Astrocyte (in vitro differentiated cells and primary cell): ENCODE measurements around the gene SLC22A13. TPM values are rescaled to one million over a fixed set of nuclear protein-coding genes. Genes with fewer than 3 reads are reported as not detected.

Experiments
- DNase-seq: peaks from one replicate; pipeline ENCODE4 v3.0.0-alpha.2; 2010; ENCODE audit warnings: low read depth
- FAIRE-seq: peaks from 2 replicates; lab custom pipeline; 2011; peaks lifted over from hg19 to GRCh38; lab: Jason Lieb, UNC
- H2AFZ ChIP-seq: 2 replicates; pipeline ENCODE4 v1.6.0; 2012; ENCODE audit warnings: low read depth, low read length, inconsistent platforms
- H3K27ac ChIP-seq: 2 replicates; pipeline ENCODE4 v1.5.1; 2011; ENCODE audit warnings: low read depth, low read length, inconsistent platforms
- H3K27me3 ChIP-seq: 2 replicates; pipeline ENCODE4 v1.6.0; 2011; ENCODE audit warnings: low read length, inconsistent platforms; ENCODE audit not compliant: insufficient read depth
- H3K36me3 ChIP-seq: 2 replicates; pipeline ENCODE4 v1.5.1; 2011; ENCODE audit warnings: low read length, inconsistent platforms; ENCODE audit not compliant: insufficient read depth
- H3K4me1 ChIP-seq: 2 replicates; pipeline ENCODE4 v1.5.1; 2011; ENCODE audit warnings: low read length, inconsistent platforms; ENCODE audit not compliant: insufficient read depth
- H3K4me2 ChIP-seq: 2 replicates; pipeline ENCODE4 v1.6.0; 2012; ENCODE audit warnings: low read length, inconsistent platforms
- H3K4me3 ChIP-seq: 2 replicates; pipeline ENCODE4 v1.5.1; 2011; ENCODE audit warnings: low read depth, mild to moderate bottlenecking, low read length, inconsistent platforms; ENCODE audit not compliant: insufficient read depth
- H3K79me2 ChIP-seq: 2 replicates; pipeline ENCODE4 v1.6.0; 2012; ENCODE audit warnings: mild to moderate bottlenecking, low read length, inconsistent platforms; ENCODE audit not compliant: insufficient read depth
- H3K9ac ChIP-seq: 2 replicates; pipeline ENCODE4 v1.6.0; 2012; ENCODE audit warnings: mild to moderate bottlenecking, low read length, inconsistent platforms
- H3K9me3 ChIP-seq: 2 replicates; pipeline ENCODE4 v1.5.1; 2012; ENCODE audit warnings: low read depth, mild to moderate bottlenecking, low read length, inconsistent platforms; ENCODE audit not compliant: insufficient read depth
- H4K20me1 ChIP-seq: 2 replicates; pipeline ENCODE4 v1.6.0; 2012; ENCODE audit warnings: low read length, inconsistent platforms; ENCODE audit not compliant: insufficient read depth
- H3K27ac Mint-ChIP-seq: one replicate; pipeline ENCODE4 v1.8.0; 2021; ENCODE audit warnings: mild to moderate bottlenecking, mixed read lengths; ENCODE audit not compliant: unreplicated experiment
- H3K27me3 Mint-ChIP-seq: one replicate; pipeline ENCODE4 v1.8.0; 2021; ENCODE audit warnings: low read depth, mixed read lengths; ENCODE audit not compliant: unreplicated experiment
- H3K36me3 Mint-ChIP-seq: one replicate; pipeline ENCODE4 v1.8.0; 2021; ENCODE audit warnings: low read depth, mixed read lengths; ENCODE audit not compliant: unreplicated experiment
- H3K4me1 Mint-ChIP-seq: one replicate; pipeline ENCODE4 v1.8.0; 2021; ENCODE audit warnings: low read depth, mixed read lengths; ENCODE audit not compliant: unreplicated experiment
- H3K4me3 Mint-ChIP-seq: one replicate; pipeline ENCODE4 v1.8.0; 2021; ENCODE audit warnings: mild to moderate bottlenecking, moderate library complexity, mixed read lengths; ENCODE audit not compliant: unreplicated experiment
- H3K9me3 Mint-ChIP-seq: one replicate; pipeline ENCODE4 v1.8.0; 2021; ENCODE audit warnings: mild to moderate bottlenecking, mixed read lengths; ENCODE audit not compliant: unreplicated experiment
- EZH2 ChIP-seq: IDR thresholded peaks from 2 replicates; pipeline ENCODE4 v1.6.1; 2012; ENCODE audit warnings: mild to moderate bottlenecking, low read length, inconsistent platforms; ENCODE audit not compliant: insufficient read depth
- total RNA-seq: library from RNA; stranded (reverse); gene quantifications from 2 replicates; pipeline ENCODE4 v1.2.1, GENCODE V29; 2021
- TF ChIP-seq, protein P1 (sequence below): IDR thresholded peaks from 2 replicates; pipeline ENCODE4 v1.5.1; 2011; ENCODE audit warnings: low read depth, mild to moderate bottlenecking, inconsistent platforms, low read length, moderate library complexity; ENCODE audit not compliant: insufficient read depth

The SLC22A13 gene
- total RNA-seq, 1 donor from 2014 or later, result 1.8 TPM

DNA sequence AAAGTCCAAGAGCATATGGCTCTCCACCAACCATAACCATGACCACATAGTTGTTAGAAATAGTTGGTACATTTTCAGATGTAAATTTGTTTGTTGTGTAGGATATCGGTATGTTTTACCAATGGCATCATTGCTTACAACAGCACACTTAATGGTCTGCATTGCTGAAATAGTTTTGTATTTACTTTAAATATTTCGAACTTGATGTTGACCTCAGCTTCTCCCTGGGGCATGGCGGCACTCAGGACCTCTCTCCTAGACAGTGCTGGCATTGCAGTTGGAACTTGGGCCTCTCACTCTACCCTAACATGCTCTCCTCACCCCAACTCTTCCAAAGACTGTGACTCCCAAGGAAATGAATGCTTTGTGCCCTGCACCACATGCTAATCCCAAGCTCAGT lies 5.0 kb downstream of the SLC22A13 start:
- no peaks in the 10 kb centered on the region for H4K20me1 ChIP-seq
- Mint-ChIP-seq H3K9me3 (no peaks in the 10 kb centered on the region), H3K4me1 (peaks cover 4% of the 10 kb centered on the region), H3K36me3 (peaks cover 41% of the 10 kb centered on the region), H3K27ac (no peak overlapping the region), H3K27me3 (no peaks in the 10 kb centered on the region), H3K4me3 (no peak overlapping the region)
- no peak overlapping the region for H3K9ac ChIP-seq
- no peak overlapping the region for H2AFZ ChIP-seq
- no peaks in the 10 kb centered on the region for H3K4me1 ChIP-seq
- TF ChIP-seq, protein P1, sequence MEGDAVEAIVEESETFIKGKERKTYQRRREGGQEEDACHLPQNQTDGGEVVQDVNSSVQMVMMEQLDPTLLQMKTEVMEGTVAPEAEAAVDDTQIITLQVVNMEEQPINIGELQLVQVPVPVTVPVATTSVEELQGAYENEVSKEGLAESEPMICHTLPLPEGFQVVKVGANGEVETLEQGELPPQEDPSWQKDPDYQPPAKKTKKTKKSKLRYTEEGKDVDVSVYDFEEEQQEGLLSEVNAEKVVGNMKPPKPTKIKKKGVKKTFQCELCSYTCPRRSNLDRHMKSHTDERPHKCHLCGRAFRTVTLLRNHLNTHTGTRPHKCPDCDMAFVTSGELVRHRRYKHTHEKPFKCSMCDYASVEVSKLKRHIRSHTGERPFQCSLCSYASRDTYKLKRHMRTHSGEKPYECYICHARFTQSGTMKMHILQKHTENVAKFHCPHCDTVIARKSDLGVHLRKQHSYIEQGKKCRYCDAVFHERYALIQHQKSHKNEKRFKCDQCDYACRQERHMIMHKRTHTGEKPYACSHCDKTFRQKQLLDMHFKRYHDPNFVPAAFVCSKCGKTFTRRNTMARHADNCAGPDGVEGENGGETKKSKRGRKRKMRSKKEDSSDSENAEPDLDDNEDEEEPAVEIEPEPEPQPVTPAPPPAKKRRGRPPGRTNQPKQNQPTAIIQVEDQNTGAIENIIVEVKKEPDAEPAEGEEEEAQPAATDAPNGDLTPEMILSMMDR, result no peak
- no peak for TF ChIP-seq EZH2
- no peak for FAIRE-seq
- no peaks in the 10 kb centered on the region for H3K27me3 ChIP-seq
- H3K4me3 ChIP-seq, result no peak overlapping the region
- no peaks in the 10 kb centered on the region for H3K9me3 ChIP-seq
- H3K36me3 ChIP-seq, result no peaks in the 10 kb centered on the region
- DNase-seq, result no peak
- no peaks in the 10 kb centered on the region for H3K79me2 ChIP-seq
- no peak overlapping the region for H3K4me2 ChIP-seq
- no peak overlapping the region for H3K27ac ChIP-seq

DNA sequence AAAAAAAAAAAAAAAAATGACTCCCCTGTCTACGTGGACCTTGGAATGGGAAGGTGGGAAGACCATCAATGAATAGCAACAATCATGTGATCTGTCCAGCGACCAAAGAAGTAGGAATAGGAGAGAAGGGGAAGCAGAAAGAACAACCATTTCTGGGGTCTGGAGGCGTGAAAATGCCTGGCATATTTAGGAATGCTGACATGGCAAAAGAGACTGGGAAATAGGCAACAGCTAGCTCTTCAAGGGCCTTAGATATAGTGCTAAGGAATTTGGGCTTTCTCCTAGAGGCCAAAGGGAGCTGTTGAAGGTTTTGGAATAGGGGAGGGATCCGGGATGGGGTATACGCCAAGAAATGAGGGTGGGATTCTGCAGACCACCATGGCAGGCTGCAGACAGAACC lies 5.9 kb downstream of the SLC22A13 start:
- Histone ChIP-seq H3K36me3 (no peaks in the 10 kb centered on the region), H3K79me2 (no peaks in the 10 kb centered on the region), H3K4me1 (no peaks in the 10 kb centered on the region), H4K20me1 (no peaks in the 10 kb centered on the region), H3K9ac (no peak overlapping the region), H3K27ac (no peak overlapping the region), H3K9me3 (no peaks in the 10 kb centered on the region), H2AFZ (no peak overlapping the region), H3K27me3 (no peaks in the 10 kb centered on the region), H3K4me3 (no peak overlapping the region), H3K4me2 (no peak overlapping the region)
- FAIRE-seq, result no peak
- no peak overlapping the region for H3K27ac Mint-ChIP-seq
- H3K27me3 Mint-ChIP-seq, result no peaks in the 10 kb centered on the region
- no peak for DNase-seq
- H3K36me3 Mint-ChIP-seq, result peaks cover 41% of the 10 kb centered on the region
- TF ChIP-seq, protein P1, result no peak
- no peak for TF ChIP-seq EZH2
- H3K9me3 Mint-ChIP-seq, result peaks cover 3% of the 10 kb centered on the region
- H3K4me3 Mint-ChIP-seq, result no peak overlapping the region
- peaks cover 4% of the 10 kb centered on the region for H3K4me1 Mint-ChIP-seq

GRCh38 chr3:38274864-38275649 lies 9.4 kb downstream of the SLC22A13 start:
- Mint-ChIP-seq H3K27ac (no peak overlapping the region), H3K27me3 (no peaks in the 10 kb centered on the region), H3K9me3 (peaks cover 7% of the 10 kb centered on the region), H3K36me3 (peaks cover 68% of the 10 kb centered on the region), H3K4me1 (no peaks in the 10 kb centered on the region), H3K4me3 (no peak overlapping the region)
- no peak for FAIRE-seq
- Histone ChIP-seq H3K27ac (no peak overlapping the region), H3K4me3 (no peak overlapping the region), H3K79me2 (no peaks in the 10 kb centered on the region), H4K20me1 (no peaks in the 10 kb centered on the region), H3K9ac (no peak overlapping the region), H2AFZ (no peak overlapping the region), H3K4me1 (no peaks in the 10 kb centered on the region), H3K4me2 (no peak overlapping the region), H3K36me3 (no peaks in the 10 kb centered on the region), H3K9me3 (no peaks in the 10 kb centered on the region), H3K27me3 (no peaks in the 10 kb centered on the region)
- no peak for DNase-seq
- no peak for TF ChIP-seq EZH2
- TF ChIP-seq, protein P1, result no peak
